Kidney capillary endothelial cell (primary cell): ENCODE results near the gene PDE3A.

Experiments
- DNase-seq: peaks from one replicate; pipeline ENCODE4 v3.0.0-alpha.2; 2018; ENCODE audit warnings: low spot score

PDE3A gene

GRCh38 chr12:20458011-20458410, 89.7 kb downstream of the PDE3A start:
- no peak for DNase-seq

- DNase-seq = no peak
Observed at GRCh38 chr12:20459920-20460319, 91.6 kb downstream of the PDE3A start.

- no peak for DNase-seq
Observed at GRCh38 chr12:20460956-20461355, 92.6 kb downstream of the PDE3A start.

GRCh38 chr12:20463913-20464524, 95.7 kb downstream of the PDE3A start:
- peak; percentile 10 for DNase-seq

- DNase-seq = no peak
Observed at GRCh38 chr12:20469300-20469699, 101.0 kb downstream of the PDE3A start.

- no peak for DNase-seq
Observed at GRCh38 chr12:20469756-20470155, 101.4 kb downstream of the PDE3A start.

GRCh38 chr12:20472102-20472782, 103.9 kb downstream of the PDE3A start:
- peak; percentile 30 for DNase-seq

- no peak for DNase-seq
Observed at GRCh38 chr12:20473133-20473532, 104.8 kb downstream of the PDE3A start.

GRCh38 chr12:20474016-20474415, 105.7 kb downstream of the PDE3A start:
- DNase-seq = no peak

- no peak for DNase-seq
Observed at GRCh38 chr12:20474443-20474842, 106.1 kb downstream of the PDE3A start.

- DNase-seq = no peak
Observed at GRCh38 chr12:20475542-20475941, 107.2 kb downstream of the PDE3A start.

- DNase-seq = no peak
Observed at GRCh38 chr12:20476551-20476950, 108.2 kb downstream of the PDE3A start.

GRCh38 chr12:20477255-20477654, 108.9 kb downstream of the PDE3A start:
- DNase-seq = no peak

GRCh38 chr12:20477672-20478071, 109.3 kb downstream of the PDE3A start:
- no peak for DNase-seq

- no peak for DNase-seq
Observed at GRCh38 chr12:20482491-20483054, 114.2 kb downstream of the PDE3A start.

- DNase-seq = peak; percentile 22
Observed at GRCh38 chr12:20483776-20484175, 115.4 kb downstream of the PDE3A start.

GRCh38 chr12:20486233-20486632, 117.9 kb downstream of the PDE3A start:
- DNase-seq = no peak

GRCh38 chr12:20487519-20487918, 119.2 kb downstream of the PDE3A start:
- DNase-seq = no peak

- no peak for DNase-seq
Observed at GRCh38 chr12:20489645-20490044, 121.3 kb downstream of the PDE3A start.

- no peak for DNase-seq
Observed at GRCh38 chr12:20490213-20490612, 121.9 kb downstream of the PDE3A start.

- DNase-seq = no peak
Observed at GRCh38 chr12:20491290-20491689, 123.0 kb downstream of the PDE3A start.

- peak; percentile 96 for DNase-seq
Observed at GRCh38 chr12:20492251-20492760, 124.0 kb downstream of the PDE3A start.

- no peak for DNase-seq
Observed at GRCh38 chr12:20493934-20494333, 125.6 kb downstream of the PDE3A start.
